Uterus (tissue), 4 donors: Measurements from ENCODE around the gene MAPK9. TPM values are rescaled to one million over a fixed set of nuclear protein-coding genes. Genes with fewer than 3 reads are reported as not detected.

Source experiments
- DNase-seq, 2 donors: peaks; one replicate each; pipeline ENCODE4 v3.0.0-alpha.2; 2019 to 2020
- H3K27ac ChIP-seq, 2 donors: fragments of 200-600 bp; sonication (generic); 1 replicate in 1 of 2; 2 replicates in 1 of 2; pipeline ENCODE4 v1.5.1; 2016 to 2018
- H3K27me3 ChIP-seq, 2 donors: fragments of 200-600 bp; sonication (generic); one replicate each; pipeline ENCODE4 v1.5.1; 2018 to 2019; ENCODE audit warnings: control low read depth in 1 of 2
- H3K36me3 ChIP-seq, 2 donors: fragments of 200-600 bp; sonication (generic); one replicate each; pipeline ENCODE4 v1.5.1; 2019; ENCODE audit warnings: control low read depth in 1 of 2
- H3K4me1 ChIP-seq, 2 donors: fragments of 200-600 bp; sonication (generic); one replicate each; pipeline ENCODE4 v1.5.1; 2018 to 2019; ENCODE audit warnings: control low read depth in 1 of 2
- H3K4me3 ChIP-seq, 2 donors: fragments of 200-600 bp; sonication (generic); 1 replicate in 1 of 2; 2 replicates in 1 of 2; pipeline ENCODE4 v1.5.1; 2018 to 2019; ENCODE audit warnings: mild to moderate bottlenecking in 1 of 2
- H3K9me3 ChIP-seq, 2 donors: fragments of 200-600 bp; sonication (generic); one replicate each; pipeline ENCODE4 v1.5.1; 2019; ENCODE audit warnings: control low read depth in 1 of 2
- CTCF ChIP-seq, 4 experiments: fragments of 200-600 bp in 2 of 4; fragments of 450-650 bp in 2 of 4; sonication (generic) in 2 of 4; IDR thresholded peaks; one replicate each; pipeline ENCODE4 v1.5.1; 2016 to 2019; ENCODE audit warnings: antibody characterized with exemption in 4 of 4, mild to moderate bottlenecking in 2 of 4, moderate library complexity in 1 of 4
- POLR2A ChIP-seq, 2 donors: fragments of 450-650 bp; IDR thresholded peaks; one replicate each; pipeline ENCODE4 v1.6.1; 2016; ENCODE audit warnings: antibody characterized with exemption in 2 of 2, mild to moderate bottlenecking in 1 of 2, moderate library complexity in 1 of 2
- intact Hi-C: fragments of 100-400 bp; cut with DNase I; formaldehyde crosslinking; loops from one replicate; pipeline ENCODE4 v1.15.1; 2023; ENCODE audit warnings: low total_unique reads
- total RNA-seq, 4 donors: library from RNA; depleted of rRNA in 3 of 4; stranded (reverse); fragments of >200 nt in 3 of 4; gene quantifications; one replicate each; pipeline versions ENCODE4 v1.1.0 to v1.2.4, GENCODE V29; 2014 to 2023
- donor health status: DM: yes; HTN: yes; CAD: no.

MAPK9 gene
- total RNA-seq, 4 donors from 2014 or later, result 9.2 to 45.1 (median 33.3) TPM

- no peak for DNase-seq
- no peak for TF ChIP-seq POLR2A (IDR thresholded peaks at IDR 0.05)
- TF ChIP-seq CTCF (IDR thresholded peaks at IDR 0.05), result no peak
- H3K27ac ChIP-seq, result no peak overlapping the region
- no peak overlapping the region for H3K4me3 ChIP-seq
- H3K36me3 ChIP-seq, result no peaks in the 10 kb centered on the region
- peaks cover 0 to 17% of the 10 kb centered on the region in 2 donors for H3K9me3 ChIP-seq
- intact Hi-C loops, result no loop called here
- H3K4me1 ChIP-seq, result no peaks in the 10 kb centered on the region
- no peaks in the 10 kb centered on the region for H3K27me3 ChIP-seq
Observed at GRCh38 chr5:180215783-180216630, 75.9 kb downstream of the MAPK9 start.

GRCh38 chr5:180214870-180215770, 76.8 kb downstream of the MAPK9 start:
- intact Hi-C loops, result no loop called here
- H3K27ac ChIP-seq, result no peak overlapping the region
- TF ChIP-seq POLR2A (IDR thresholded peaks at IDR 0.05) (no peak), CTCF (IDR thresholded peaks at IDR 0.05) (no peak)
- H3K4me1 ChIP-seq, result no peaks in the 10 kb centered on the region
- DNase-seq, result no peak
- H3K4me3 ChIP-seq, result no peak overlapping the region
- no peaks in the 10 kb centered on the region for H3K36me3 ChIP-seq
- H3K9me3 ChIP-seq, result peaks cover 0 to 9% of the 10 kb centered on the region in 2 donors
- no peaks in the 10 kb centered on the region for H3K27me3 ChIP-seq

GRCh38 chr5:180213657-180214207, 78.2 kb downstream of the MAPK9 start:
- Histone ChIP-seq H3K36me3 (no peaks in the 10 kb centered on the region), H3K27me3 (no peaks in the 10 kb centered on the region), H3K9me3 (peaks cover 0 to 1% of the 10 kb centered on the region in 2 donors), H3K4me3 (no peak overlapping the region), H3K27ac (no peak overlapping the region), H3K4me1 (no peaks in the 10 kb centered on the region)
- intact Hi-C loops, result no loop called here
- TF ChIP-seq POLR2A (IDR thresholded peaks at IDR 0.05), result no peak
- no peak for DNase-seq

- TF ChIP-seq CTCF (IDR thresholded peaks at IDR 0.05) (no peak), POLR2A (IDR thresholded peaks at IDR 0.05) (no peak)
- Histone ChIP-seq H3K36me3 (no peaks in the 10 kb centered on the region), H3K4me1 (peaks cover 0 to 4% of the 10 kb centered on the region in 2 donors), H3K4me3 (no peak overlapping the region), H3K27ac (no peak overlapping the region), H3K9me3 (no peaks in the 10 kb centered on the region), H3K27me3 (peaks cover 0 to 2% of the 10 kb centered on the region in 2 donors)
- intact Hi-C loops, result no loop called here
- no peak for DNase-seq
Observed at GRCh38 chr5:180213256-180213600, 78.7 kb downstream of the MAPK9 start.

GRCh38 chr5:180212363-180213255, 79.3 kb downstream of the MAPK9 start:
- TF ChIP-seq POLR2A (IDR thresholded peaks at IDR 0.05), result no peak
- no peak for TF ChIP-seq CTCF (IDR thresholded peaks at IDR 0.05)
- intact Hi-C loops, result no loop called here
- Histone ChIP-seq H3K4me3 (no peak overlapping the region), H3K4me1 (peaks cover 0 to 4% of the 10 kb centered on the region in 2 donors), H3K36me3 (no peaks in the 10 kb centered on the region), H3K27me3 (peaks cover 0 to 7% of the 10 kb centered on the region in 2 donors), H3K27ac (no peak overlapping the region), H3K9me3 (no peaks in the 10 kb centered on the region)
- DNase-seq, result no peak
